ENCODE results near the gene GPATCH8.

GPATCH8 gene

GRCh38 chr17:44416558-44417289, 86.5 kb downstream of the GPATCH8 start:
- no peak overlapping the region for H3K4me2 ChIP-seq
- no peaks in the 10 kb centered on the region for H3K36me3 ChIP-seq (ENCODE audit: insufficient read depth)
- no peaks in the 10 kb centered on the region for H4K20me1 ChIP-seq (ENCODE audit: insufficient read depth)
- no peak overlapping the region for H3K4me3 ChIP-seq (IDR thresholded peaks at IDR 0.05; ENCODE audit: insufficient read depth, low read depth, low read length)
- no peaks in the 10 kb centered on the region for H3K79me2 ChIP-seq (ENCODE audit: insufficient read depth, low read depth)
- H2AFZ ChIP-seq (ENCODE audit: low read depth): no peak overlapping the region
- no peaks in the 10 kb centered on the region for H3K27me3 ChIP-seq (ENCODE audit: insufficient read depth, low read depth)
- H3K9ac ChIP-seq: no peak overlapping the region
- peaks cover 15% of the 10 kb centered on the region for H3K4me1 ChIP-seq (ENCODE audit: low read depth, poor library complexity, severe bottlenecking)
- TF ChIP-seq CTCF (conservative IDR thresholded peaks at IDR 0.05; ENCODE audit: low read depth, low read length): no peak
- no peak overlapping the region for H3K27ac ChIP-seq

- no peaks in the 10 kb centered on the region for H4K20me1 ChIP-seq (ENCODE audit: insufficient read depth)
- no peaks in the 10 kb centered on the region for H3K79me2 ChIP-seq (ENCODE audit: insufficient read depth, low read depth)
- H3K9ac ChIP-seq: no peak overlapping the region
- no peak overlapping the region for H3K27ac ChIP-seq
- H3K27me3 ChIP-seq (ENCODE audit: insufficient read depth, low read depth): no peaks in the 10 kb centered on the region
- H3K4me1 ChIP-seq (ENCODE audit: low read depth, poor library complexity, severe bottlenecking): peaks cover 15% of the 10 kb centered on the region
- H3K4me2 ChIP-seq: no peak overlapping the region
- no peak for TF ChIP-seq CTCF (conservative IDR thresholded peaks at IDR 0.05; ENCODE audit: low read depth, low read length)
- no peaks in the 10 kb centered on the region for H3K36me3 ChIP-seq (ENCODE audit: insufficient read depth)
- H3K4me3 ChIP-seq (IDR thresholded peaks at IDR 0.05; ENCODE audit: insufficient read depth, low read depth, low read length): no peak overlapping the region
- no peak overlapping the region for H2AFZ ChIP-seq (ENCODE audit: low read depth)
Measured at GRCh38 chr17:44414394-44415155, 88.6 kb downstream of the GPATCH8 start.

- no peaks in the 10 kb centered on the region for H3K36me3 ChIP-seq (ENCODE audit: insufficient read depth)
- no peaks in the 10 kb centered on the region for H3K27me3 ChIP-seq (ENCODE audit: insufficient read depth, low read depth)
- H3K79me2 ChIP-seq (ENCODE audit: insufficient read depth, low read depth): no peaks in the 10 kb centered on the region
- TF ChIP-seq CTCF (conservative IDR thresholded peaks at IDR 0.05; ENCODE audit: low read depth, low read length): no peak
- no peak overlapping the region for H2AFZ ChIP-seq (ENCODE audit: low read depth)
- no peak overlapping the region for H3K27ac ChIP-seq
- no peak overlapping the region for H3K4me2 ChIP-seq
- no peaks in the 10 kb centered on the region for H4K20me1 ChIP-seq (ENCODE audit: insufficient read depth)
- no peak overlapping the region for H3K9ac ChIP-seq
- peaks cover 19% of the 10 kb centered on the region for H3K4me1 ChIP-seq (ENCODE audit: low read depth, poor library complexity, severe bottlenecking)
- no peak overlapping the region for H3K4me3 ChIP-seq (IDR thresholded peaks at IDR 0.05; ENCODE audit: insufficient read depth, low read depth, low read length)
Measured at GRCh38 chr17:44409309-44410028, 93.7 kb downstream of the GPATCH8 start.

- no peak overlapping the region for H3K9ac ChIP-seq
- no peak overlapping the region for H2AFZ ChIP-seq (ENCODE audit: low read depth)
- H3K4me1 ChIP-seq (ENCODE audit: low read depth, poor library complexity, severe bottlenecking): peaks cover 24% of the 10 kb centered on the region
- TF ChIP-seq CTCF (conservative IDR thresholded peaks at IDR 0.05; ENCODE audit: low read depth, low read length): no peak
- H3K79me2 ChIP-seq (ENCODE audit: insufficient read depth, low read depth): no peaks in the 10 kb centered on the region
- H3K27me3 ChIP-seq (ENCODE audit: insufficient read depth, low read depth): no peaks in the 10 kb centered on the region
- H3K27ac ChIP-seq: no peak overlapping the region
- no peak overlapping the region for H3K4me2 ChIP-seq
- H3K36me3 ChIP-seq (ENCODE audit: insufficient read depth): no peaks in the 10 kb centered on the region
- H4K20me1 ChIP-seq (ENCODE audit: insufficient read depth): no peaks in the 10 kb centered on the region
- no peak overlapping the region for H3K4me3 ChIP-seq (IDR thresholded peaks at IDR 0.05; ENCODE audit: insufficient read depth, low read depth, low read length)
Measured at GRCh38 chr17:44408786-44409185, 94.4 kb downstream of the GPATCH8 start.
